ENCODE results near the gene PAK5.

The PAK5 gene

GRCh38 chr20:9792674-9793073 is 46.2 kb downstream of the PAK5 start:
- Histone ChIP-seq H3K36me3 (no peaks in the 10 kb centered on the region), H3K9me3 (no peaks in the 10 kb centered on the region), H3K27ac (no peak overlapping the region), H3K4me1 (ENCODE audit: control insufficient read depth in 1 of 2, insufficient read depth in 1 of 2, low read depth in 1 of 2, low read length in 1 of 2) (no peaks in the 10 kb centered on the region), H3K4me3 (ENCODE audit: low read depth in 1 of 2, low read length in 1 of 2) (no peak overlapping the region), H3K27me3 (no peaks in the 10 kb centered on the region)
- no peak for TF ChIP-seq CTCF (IDR thresholded peaks at IDR 0.05)

- no peaks in the 10 kb centered on the region for H3K27me3 ChIP-seq
- no peak for TF ChIP-seq CTCF (IDR thresholded peaks at IDR 0.05)
- no peak overlapping the region for H3K4me3 ChIP-seq (ENCODE audit: low read depth in 1 of 2, low read length in 1 of 2)
- H3K36me3 ChIP-seq = no peaks in the 10 kb centered on the region
- H3K9me3 ChIP-seq = no peaks in the 10 kb centered on the region
- no peak overlapping the region for H3K27ac ChIP-seq
- no peaks in the 10 kb centered on the region for H3K4me1 ChIP-seq (ENCODE audit: control insufficient read depth in 1 of 2, insufficient read depth in 1 of 2, low read depth in 1 of 2, low read length in 1 of 2)
Measured at GRCh38 chr20:9789131-9789530, 49.7 kb downstream of the PAK5 start.

- Histone ChIP-seq H3K4me1 (ENCODE audit: control insufficient read depth in 1 of 2, insufficient read depth in 1 of 2, low read depth in 1 of 2, low read length in 1 of 2) (no peaks in the 10 kb centered on the region), H3K4me3 (ENCODE audit: low read depth in 1 of 2, low read length in 1 of 2) (no peak overlapping the region), H3K36me3 (no peaks in the 10 kb centered on the region), H3K27me3 (no peaks in the 10 kb centered on the region), H3K9me3 (no peaks in the 10 kb centered on the region), H3K27ac (no peak overlapping the region)
- no peak for TF ChIP-seq CTCF (IDR thresholded peaks at IDR 0.05)
Measured at GRCh38 chr20:9775176-9775575, 63.7 kb downstream of the PAK5 start.

- no peak for TF ChIP-seq CTCF (IDR thresholded peaks at IDR 0.05)
- H3K4me3 ChIP-seq (ENCODE audit: low read depth in 1 of 2, low read length in 1 of 2) = no peak overlapping the region
Measured at GRCh38 chr20:9769954-9770353, 68.9 kb downstream of the PAK5 start.

GRCh38 chr20:9761476-9761875 is 77.4 kb downstream of the PAK5 start:
- Histone ChIP-seq H3K4me3 (ENCODE audit: low read depth in 1 of 2, low read length in 1 of 2) (no peak overlapping the region), H3K27ac (no peak overlapping the region), H3K27me3 (no peaks in the 10 kb centered on the region), H3K36me3 (no peaks in the 10 kb centered on the region), H3K9me3 (no peaks in the 10 kb centered on the region), H3K4me1 (ENCODE audit: control insufficient read depth in 1 of 2, insufficient read depth in 1 of 2, low read depth in 1 of 2, low read length in 1 of 2) (no peaks in the 10 kb centered on the region)
- no peak for TF ChIP-seq CTCF (IDR thresholded peaks at IDR 0.05)

More at GRCh38 chr20:9769954-9770353, 68.9 kb downstream of the PAK5 start:
- no peaks in the 10 kb centered on the region for H3K27me3 ChIP-seq
- H3K27ac ChIP-seq = no peak overlapping the region
- no peaks in the 10 kb centered on the region for H3K4me1 ChIP-seq (ENCODE audit: control insufficient read depth in 1 of 2, insufficient read depth in 1 of 2, low read depth in 1 of 2, low read length in 1 of 2)
- H3K9me3 ChIP-seq = no peaks in the 10 kb centered on the region
- H3K36me3 ChIP-seq = no peaks in the 10 kb centered on the region

- Histone ChIP-seq H3K4me1 (ENCODE audit: control insufficient read depth in 1 of 2, insufficient read depth in 1 of 2, low read depth in 1 of 2, low read length in 1 of 2) (no peaks in the 10 kb centered on the region), H3K36me3 (no peaks in the 10 kb centered on the region), H3K27ac (no peak overlapping the region), H3K9me3 (no peaks in the 10 kb centered on the region), H3K4me3 (ENCODE audit: low read depth in 1 of 2, low read length in 1 of 2) (no peak overlapping the region), H3K27me3 (no peaks in the 10 kb centered on the region)
- TF ChIP-seq CTCF (IDR thresholded peaks at IDR 0.05) = no peak
Measured at GRCh38 chr20:9759392-9759791, 79.5 kb downstream of the PAK5 start.
